Ascending aorta (tissue), 2 donors: Measurements from ENCODE around the gene PDIA6. TPM values are rescaled to one million over a fixed set of nuclear protein-coding genes. Genes with fewer than 3 reads are reported as not detected.

Experiments
- DNase-seq, 2 donors: peaks; one replicate each; pipeline ENCODE4 v3.0.0-alpha.2; 2019; ENCODE audit warnings: low spot score in 2 of 2
- H3K27ac ChIP-seq, 2 donors: fragments of 200-600 bp; sonication (generic); one replicate each; pipeline ENCODE4 v1.5.1; 2016 to 2017; ENCODE audit warnings: mild to moderate bottlenecking in 1 of 2
- H3K27me3 ChIP-seq: fragments of 200-600 bp; sonication (generic); one replicate; pipeline ENCODE4 v1.5.1; 2017
- H3K36me3 ChIP-seq, 2 donors: fragments of 200-600 bp; sonication (generic); one replicate each; pipeline ENCODE4 v1.5.1; 2016
- H3K4me1 ChIP-seq, 2 donors: fragments of 200-600 bp; sonication (generic); one replicate each; pipeline ENCODE4 v1.5.1; 2016 to 2017; ENCODE audit warnings: mild to moderate bottlenecking in 1 of 2
- H3K4me3 ChIP-seq, 2 donors: fragments of 200-600 bp; sonication (generic); one replicate each; pipeline ENCODE4 v1.5.1; 2016 to 2017; ENCODE audit warnings: mild to moderate bottlenecking in 1 of 2
- H3K9me3 ChIP-seq, 2 donors: fragments of 200-600 bp; sonication (generic); one replicate each; pipeline ENCODE4 v1.5.1; 2016
- CTCF ChIP-seq, 3 experiments: fragments of 200-600 bp in 2 of 3; fragments of 450-650 bp in 1 of 3; sonication (generic) in 2 of 3; IDR thresholded peaks; one replicate each; pipeline ENCODE4 v1.5.1; 2016 to 2019; ENCODE audit warnings: antibody characterized with exemption in 3 of 3, mild to moderate bottlenecking in 1 of 3, moderate library complexity in 1 of 3
- intact Hi-C: fragments of 100-400 bp; cut with DNase I; formaldehyde crosslinking; loops from one replicate; pipeline ENCODE4 v1.15.1; 2023
- total RNA-seq: library from RNA; depleted of rRNA; stranded (reverse); fragments of >200 nt; gene quantifications from one replicate; pipeline ENCODE4 v1.1.0, GENCODE V29; 2016

Gene PDIA6
- total RNA-seq, 1 donor from 2014 or later: 56.4 TPM

GRCh38 chr2:10826625-10827024 lies 14.0 kb upstream of the PDIA6 start:
- Histone ChIP-seq H3K36me3 (no peaks in the 10 kb centered on the region), H3K4me1 (no peaks in the 10 kb centered on the region), H3K4me3 (no peak overlapping the region), H3K9me3 (no peaks in the 10 kb centered on the region), H3K27me3 (no peaks in the 10 kb centered on the region), H3K27ac (no peak overlapping the region)
- intact Hi-C loops: no loop called here
- no peak for TF ChIP-seq CTCF (IDR thresholded peaks at IDR 0.05)
- DNase-seq: no peak

DNA sequence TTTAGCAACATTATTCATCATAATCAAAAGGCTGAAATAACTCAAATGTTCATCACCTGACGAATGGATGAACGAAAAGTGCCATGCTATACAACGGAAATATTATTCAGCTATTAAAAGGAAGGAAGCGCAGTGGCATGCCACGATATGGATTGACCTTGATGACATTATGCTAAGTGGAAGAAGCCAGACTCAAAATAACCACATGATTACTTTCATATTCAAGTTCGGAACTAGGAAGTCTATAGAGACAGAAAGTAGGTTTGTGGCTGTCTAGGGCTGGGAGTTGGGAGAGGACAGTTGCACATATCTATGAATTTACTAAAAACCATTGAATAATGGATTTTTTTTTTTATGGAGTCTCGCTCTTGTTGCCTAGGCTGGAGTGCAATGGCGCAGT lies 13.4 kb upstream of the PDIA6 start:
- intact Hi-C loops: no loop called here
- H3K36me3 ChIP-seq: no peaks in the 10 kb centered on the region
- H3K27ac ChIP-seq: no peak overlapping the region
- no peaks in the 10 kb centered on the region for H3K4me1 ChIP-seq
- no peaks in the 10 kb centered on the region for H3K9me3 ChIP-seq
- H3K4me3 ChIP-seq: no peak overlapping the region
- TF ChIP-seq CTCF (IDR thresholded peaks at IDR 0.05): no peak
- no peak for DNase-seq
- H3K27me3 ChIP-seq: no peaks in the 10 kb centered on the region

DNA sequence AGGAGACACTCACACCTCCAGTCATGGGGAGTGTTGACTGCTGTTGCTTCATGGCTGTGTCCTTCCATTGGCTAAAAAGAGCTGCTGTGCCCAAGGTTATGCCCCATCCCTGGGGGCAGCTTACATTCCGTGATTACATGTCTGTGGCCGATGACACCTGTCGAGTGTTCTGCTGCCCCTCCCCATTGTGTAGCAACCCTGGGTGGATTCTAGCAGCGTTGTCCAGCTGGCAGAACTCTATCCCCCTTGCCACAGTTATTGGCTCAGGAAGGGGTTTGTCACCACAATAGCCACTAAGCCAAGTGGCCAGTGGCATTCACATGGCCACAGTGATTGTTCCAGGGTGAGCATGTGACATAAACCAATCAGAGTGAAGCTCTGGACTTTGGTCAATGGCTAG lies 11.6 kb upstream of the PDIA6 start:
- intact Hi-C loops: no loop called here
- DNase-seq: no peak
- H3K9me3 ChIP-seq: no peaks in the 10 kb centered on the region

GRCh38 chr2:10820978-10821695 lies 8.6 kb upstream of the PDIA6 start:
- H3K27me3 ChIP-seq: no peaks in the 10 kb centered on the region
- no peaks in the 10 kb centered on the region for H3K36me3 ChIP-seq
- no peak for TF ChIP-seq CTCF (IDR thresholded peaks at IDR 0.05)
- H3K27ac ChIP-seq: no peak overlapping the region
- H3K9me3 ChIP-seq: no peaks in the 10 kb centered on the region
- no peak for DNase-seq
- no peak overlapping the region for H3K4me3 ChIP-seq
- no peaks in the 10 kb centered on the region for H3K4me1 ChIP-seq
- intact Hi-C loops: no loop called here

More for the DNA sequence above, 11.6 kb upstream of the PDIA6 start:
- Histone ChIP-seq H3K4me3 (no peak overlapping the region), H3K27me3 (no peaks in the 10 kb centered on the region), H3K4me1 (no peaks in the 10 kb centered on the region), H3K27ac (no peak overlapping the region), H3K36me3 (no peaks in the 10 kb centered on the region)
- no peak for TF ChIP-seq CTCF (IDR thresholded peaks at IDR 0.05)

DNA sequence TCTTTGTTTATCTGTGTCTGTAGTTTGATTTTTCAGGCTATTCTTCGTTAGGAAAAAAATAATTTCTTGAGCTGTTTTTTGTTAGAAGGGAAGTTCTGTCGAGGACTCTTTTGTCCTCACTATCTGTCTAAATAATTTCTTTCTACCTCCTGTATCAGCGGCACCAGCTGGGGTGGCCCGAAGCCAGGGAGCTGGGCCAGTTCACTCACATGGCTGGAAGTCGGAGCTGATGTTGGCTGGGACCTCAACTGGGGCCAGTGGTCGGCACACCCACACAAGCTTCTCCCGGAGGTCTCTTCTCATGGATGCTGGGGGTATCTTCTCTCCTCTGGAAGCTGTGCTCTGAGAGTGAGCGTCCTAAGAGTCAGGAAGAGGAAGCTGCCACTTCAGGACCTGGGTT lies 8.0 kb upstream of the PDIA6 start:
- H3K9me3 ChIP-seq: no peaks in the 10 kb centered on the region
- H3K27me3 ChIP-seq: no peaks in the 10 kb centered on the region
- DNase-seq: no peak
- H3K4me3 ChIP-seq: no peak overlapping the region
- intact Hi-C loops: no loop called here
- no peaks in the 10 kb centered on the region for H3K36me3 ChIP-seq
- TF ChIP-seq CTCF (IDR thresholded peaks at IDR 0.05): no peak
- no peak overlapping the region for H3K27ac ChIP-seq
- no peaks in the 10 kb centered on the region for H3K4me1 ChIP-seq
